Smooth muscle cell (in vitro differentiated cells): ENCODE data around the gene LRRC7. TPM values are rescaled to one million over a fixed set of nuclear protein-coding genes. Genes with fewer than 3 reads are reported as not detected.

ENCODE experiments used
- DNase-seq: peaks from one replicate; lab custom pipeline; 2025; ENCODE audit not compliant: unreplicated experiment; lab: John Stamatoyannopoulos, UW
- H2AFZ ChIP-seq: fragments of 200-600 bp; sonication (generic); 2 replicates; pipeline ENCODE4 v1.6.0; 2016; ENCODE audit warnings: antibody characterized with exemption, low read depth, mild to moderate bottlenecking
- H3F3A ChIP-seq: fragments of 200-600 bp; sonication (generic); 2 replicates; pipeline ENCODE4 v1.6.0; 2017; ENCODE audit warnings: antibody characterized with exemption, low read depth
- H3K27ac ChIP-seq: fragments of 200-600 bp; sonication (generic); 2 replicates; pipeline ENCODE4 v1.5.1; 2016; ENCODE audit warnings: low read depth, mild to moderate bottlenecking
- H3K27me3 ChIP-seq: fragments of 200-600 bp; sonication (generic); 2 replicates; pipeline ENCODE4 v1.6.1; 2016; ENCODE audit warnings: low read depth, mild to moderate bottlenecking
- H3K36me3 ChIP-seq: fragments of 200-600 bp; sonication (generic); 2 replicates; pipeline ENCODE4 v1.5.1; 2016; ENCODE audit warnings: low read depth
- H3K4me1 ChIP-seq: fragments of 200-600 bp; sonication (generic); 2 replicates; pipeline ENCODE4 v1.5.1; 2016; ENCODE audit warnings: low read depth
- H3K4me2 ChIP-seq: fragments of 200-600 bp; sonication (generic); 2 replicates; pipeline ENCODE4 v1.6.0; 2016; ENCODE audit warnings: mild to moderate bottlenecking
- H3K4me3 ChIP-seq: fragments of 200-600 bp; sonication (generic); 2 replicates; pipeline ENCODE4 v1.5.1; 2016; ENCODE audit warnings: mild to moderate bottlenecking
- H3K79me2 ChIP-seq: fragments of 200-600 bp; sonication (generic); 2 replicates; pipeline ENCODE4 v1.6.0; 2016; ENCODE audit warnings: low read depth, mild to moderate bottlenecking
- H3K9ac ChIP-seq: fragments of 200-600 bp; sonication (generic); 2 replicates; pipeline ENCODE4 v1.6.0; 2016; ENCODE audit warnings: low read depth
- H3K9me3 ChIP-seq: fragments of 200-600 bp; sonication (generic); replicated peaks from 2 replicates; pipeline ENCODE4 v1.5.1; 2016; ENCODE audit warnings: low read depth
- H4K20me1 ChIP-seq: fragments of 200-600 bp; sonication (generic); 2 replicates; pipeline ENCODE4 v1.6.0; 2016; ENCODE audit warnings: low read depth
- WGBS: methylation state at CpG from one replicate; pipeline ENCODE4 v1.1.7; 2016; ENCODE audit warnings: low lambda C conversion rate; 5-methylcytosine and 5-hydroxymethylcytosine counted together
- polyA plus RNA-seq: library from polyadenylated mRNA; unstranded; fragments of >200 nt; fragmentation: Nextera tagmentation; extraction: Ambion mirVana; gene quantifications from 2 replicates; pipeline ENCODE4 v1.2.1, GENCODE V29; 2016
- total RNA-seq: library from RNA; depleted of rRNA; stranded (reverse); fragments of >200 nt; gene quantifications from 2 replicates; pipeline ENCODE4 v1.2.3, GENCODE V29; 2014
- TF ChIP-seq, protein P1 (sequence below): fragments of 200-600 bp; sonication (generic); IDR thresholded peaks from 2 replicates; pipeline ENCODE4 v1.5.1; 2017; ENCODE audit warnings: borderline replicate concordance, mild to moderate bottlenecking, antibody characterized with exemption; ENCODE audit not compliant: insufficient read depth, poor library complexity, severe bottlenecking

LRRC7 gene
- total and polyA plus RNA-seq, 2 experiments from 2014 or later = 0.04 to 0.06 TPM

DNA sequence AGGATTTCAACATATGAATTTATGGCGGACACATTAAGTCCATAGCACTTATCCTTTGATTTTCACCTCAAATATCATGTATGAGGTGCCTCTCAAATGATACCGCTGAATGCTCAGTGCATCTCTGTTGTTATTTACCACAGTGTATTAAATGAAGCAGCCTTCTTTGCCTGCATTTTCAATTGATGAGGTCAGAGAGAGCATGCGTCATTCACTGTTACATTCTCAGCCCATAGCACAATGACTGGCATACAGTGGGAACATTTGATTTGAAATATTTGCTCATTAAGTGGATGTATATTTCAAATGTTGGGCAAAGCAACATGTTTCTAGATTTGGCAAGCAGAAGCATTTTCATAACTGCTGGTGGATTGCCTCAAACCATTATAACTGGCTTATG is 45.7 kb downstream of the LRRC7 start:
- Histone ChIP-seq H3K27me3 (no peaks in the 10 kb centered on the region), H3K9ac (no peak overlapping the region), H3K4me1 (no peaks in the 10 kb centered on the region), H2AFZ (no peak overlapping the region), H3K4me2 (no peak overlapping the region), H3K27ac (no peak overlapping the region), H3K9me3 (no peaks in the 10 kb centered on the region), H4K20me1 (no peaks in the 10 kb centered on the region), H3F3A (no peaks in the 10 kb centered on the region), H3K36me3 (no peaks in the 10 kb centered on the region), H3K79me2 (no peaks in the 10 kb centered on the region), H3K4me3 (no peak overlapping the region)
- DNase-seq = no peak
- TF ChIP-seq, protein P1, sequence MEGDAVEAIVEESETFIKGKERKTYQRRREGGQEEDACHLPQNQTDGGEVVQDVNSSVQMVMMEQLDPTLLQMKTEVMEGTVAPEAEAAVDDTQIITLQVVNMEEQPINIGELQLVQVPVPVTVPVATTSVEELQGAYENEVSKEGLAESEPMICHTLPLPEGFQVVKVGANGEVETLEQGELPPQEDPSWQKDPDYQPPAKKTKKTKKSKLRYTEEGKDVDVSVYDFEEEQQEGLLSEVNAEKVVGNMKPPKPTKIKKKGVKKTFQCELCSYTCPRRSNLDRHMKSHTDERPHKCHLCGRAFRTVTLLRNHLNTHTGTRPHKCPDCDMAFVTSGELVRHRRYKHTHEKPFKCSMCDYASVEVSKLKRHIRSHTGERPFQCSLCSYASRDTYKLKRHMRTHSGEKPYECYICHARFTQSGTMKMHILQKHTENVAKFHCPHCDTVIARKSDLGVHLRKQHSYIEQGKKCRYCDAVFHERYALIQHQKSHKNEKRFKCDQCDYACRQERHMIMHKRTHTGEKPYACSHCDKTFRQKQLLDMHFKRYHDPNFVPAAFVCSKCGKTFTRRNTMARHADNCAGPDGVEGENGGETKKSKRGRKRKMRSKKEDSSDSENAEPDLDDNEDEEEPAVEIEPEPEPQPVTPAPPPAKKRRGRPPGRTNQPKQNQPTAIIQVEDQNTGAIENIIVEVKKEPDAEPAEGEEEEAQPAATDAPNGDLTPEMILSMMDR = no peak
- 93% methylated on average over 3 of the region's 3 CpGs for WGBS

DNA sequence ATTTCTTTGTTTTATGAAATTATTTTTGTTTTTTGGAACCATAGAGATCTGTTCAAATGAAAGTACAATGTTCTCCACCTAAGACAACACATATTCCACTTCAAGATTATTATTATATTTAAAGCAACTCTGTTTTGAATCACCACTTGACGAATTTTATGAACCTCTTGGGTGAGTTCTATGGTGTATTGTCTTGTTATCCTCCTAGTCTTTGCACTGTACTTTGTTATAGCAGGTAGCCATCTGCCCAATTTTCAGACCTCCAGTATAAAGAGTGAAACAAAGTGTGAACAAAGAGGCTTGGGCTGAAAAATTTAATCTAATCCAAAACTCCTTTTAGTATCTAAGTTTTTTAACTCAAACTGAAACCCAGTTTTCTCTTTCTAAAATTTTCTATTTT is 71.0 kb downstream of the LRRC7 start:
- Histone ChIP-seq H3K36me3 (no peaks in the 10 kb centered on the region), H3K4me2 (no peak overlapping the region), H3K27ac (no peak overlapping the region), H2AFZ (no peak overlapping the region), H3K79me2 (no peaks in the 10 kb centered on the region), H3K9me3 (peaks cover 4% of the 10 kb centered on the region), H3K4me3 (no peak overlapping the region), H3K9ac (no peak overlapping the region), H3F3A (no peaks in the 10 kb centered on the region), H3K4me1 (no peaks in the 10 kb centered on the region), H3K27me3 (peaks cover 5% of the 10 kb centered on the region), H4K20me1 (no peaks in the 10 kb centered on the region)
- TF ChIP-seq, protein P1 = no peak
- 84% methylated on average over 1 of the region's 1 CpG for WGBS
- DNase-seq = no peak

DNA sequence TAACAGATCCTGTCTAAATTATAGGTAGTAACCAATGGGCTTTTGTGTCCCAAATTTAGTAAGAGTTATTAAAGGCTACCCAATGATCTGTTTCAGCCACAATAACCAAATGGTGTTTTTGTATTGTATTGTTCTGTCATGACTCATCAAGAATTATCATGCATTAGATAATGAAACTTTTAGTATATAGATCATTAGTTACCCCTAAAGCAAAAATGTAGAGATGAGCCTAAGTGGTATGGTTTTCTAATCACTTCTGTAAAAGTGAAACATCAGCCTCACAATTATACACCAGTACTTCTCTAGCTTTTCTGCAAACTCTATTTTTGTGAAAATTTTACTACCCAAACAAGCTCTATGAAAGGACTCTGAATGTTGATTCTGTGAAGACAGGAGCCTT is 71.4 kb downstream of the LRRC7 start:
- TF ChIP-seq, protein P1 = no peak
- H3K4me3 ChIP-seq = no peak overlapping the region
- H3K79me2 ChIP-seq = no peaks in the 10 kb centered on the region
- no peaks in the 10 kb centered on the region for H3K36me3 ChIP-seq
- peaks cover 4% of the 10 kb centered on the region for H3K9me3 ChIP-seq
- no peak overlapping the region for H3K4me2 ChIP-seq
- H3K9ac ChIP-seq = no peak overlapping the region
- no peak for DNase-seq
- H2AFZ ChIP-seq = no peak overlapping the region
- H4K20me1 ChIP-seq = no peaks in the 10 kb centered on the region
- no peaks in the 10 kb centered on the region for H3F3A ChIP-seq
- no peak overlapping the region for H3K27ac ChIP-seq
- peaks cover 5% of the 10 kb centered on the region for H3K27me3 ChIP-seq
- H3K4me1 ChIP-seq = no peaks in the 10 kb centered on the region

DNA sequence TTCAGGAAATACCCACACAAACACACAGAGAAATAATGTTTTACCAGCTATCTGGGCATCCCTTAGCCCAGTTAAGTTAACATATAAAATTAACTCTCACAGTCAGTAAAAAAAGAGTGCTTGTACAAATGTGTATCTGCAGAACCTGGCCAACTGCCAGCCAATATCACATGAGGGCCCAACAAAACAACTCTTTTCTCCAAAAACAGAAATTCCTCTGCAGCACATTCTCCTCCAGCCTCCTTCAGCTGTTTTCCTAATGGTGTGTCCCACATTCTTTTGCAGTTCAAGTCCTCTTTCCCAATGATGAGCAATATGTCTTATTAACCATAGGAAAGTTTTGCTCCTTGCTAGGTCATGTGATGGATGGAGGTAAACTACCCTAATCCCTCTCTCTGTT is 75.5 kb downstream of the LRRC7 start:
- H3K79me2 ChIP-seq = no peaks in the 10 kb centered on the region
- no peaks in the 10 kb centered on the region for H3K36me3 ChIP-seq
- no peak overlapping the region for H3K4me3 ChIP-seq
- no peak overlapping the region for H3K27ac ChIP-seq
- H3K9me3 ChIP-seq = no peaks in the 10 kb centered on the region
- H3K9ac ChIP-seq = no peak overlapping the region
- H3K4me1 ChIP-seq = no peaks in the 10 kb centered on the region
- no peak overlapping the region for H3K4me2 ChIP-seq
- no peaks in the 10 kb centered on the region for H4K20me1 ChIP-seq
- no peak overlapping the region for H2AFZ ChIP-seq
- no peaks in the 10 kb centered on the region for H3F3A ChIP-seq
- DNase-seq = no peak
- TF ChIP-seq, protein P1 = no peak
- no peaks in the 10 kb centered on the region for H3K27me3 ChIP-seq
